Measurements from ENCODE around the gene ILDR1.
A peak's percentile ranks its signal among the peaks of the same experiment; 100 is the strongest.
"Not testable (repeated sequence)": the region's sequence is repeated elsewhere in the genome, so short reads cannot be mapped to it uniquely, and the experiment has no call there.

ILDR1 gene

GRCh38 chr3:121943431-121943830, 78.6 kb downstream of the ILDR1 start:
- no peaks in the 10 kb centered on the region for H3K79me1 ChIP-seq (ENCODE audit: low read depth, low read length)
- H3K4me3 ChIP-seq (ENCODE audit: low read length in 2 of 2) = no peak overlapping the region
- H4K8ac ChIP-seq (ENCODE audit: low read depth, low read length) = no peak overlapping the region
- no peak for DNase-seq (ENCODE audit: low spot score)
- no peak overlapping the region for H2AK5ac ChIP-seq (ENCODE audit: low read depth, low read length)
- H3K36me3 ChIP-seq (replicated peaks in 1 of 2; ENCODE audit: control insufficient read depth in 2 of 2, insufficient read depth in 2 of 2, low read length in 2 of 2) = no peaks in the 10 kb centered on the region
- no peak overlapping the region for H3K14ac ChIP-seq (ENCODE audit: low read length)
- H3K23ac ChIP-seq (ENCODE audit: low read depth, low read length, poor library complexity) = no peak overlapping the region
- H2BK15ac ChIP-seq (ENCODE audit: low read length) = no peak overlapping the region
- H3K9ac ChIP-seq (ENCODE audit: low read depth, low read length, poor library complexity) = no peak overlapping the region
- no peak overlapping the region for H2BK12ac ChIP-seq (ENCODE audit: low read length)
- H3K18ac ChIP-seq (ENCODE audit: low read length) = no peak overlapping the region
- no peak overlapping the region for H3K27ac ChIP-seq (replicated peaks; ENCODE audit: low read length)
- no peak overlapping the region for H2BK120ac ChIP-seq (ENCODE audit: low read depth, low read length)
- H3K9me3 ChIP-seq (replicated peaks in 1 of 2; ENCODE audit: control insufficient read depth in 2 of 2, insufficient read depth in 1 of 2, low read depth in 1 of 2, low read length in 2 of 2) = no peaks in the 10 kb centered on the region
- no peak overlapping the region for H2BK5ac ChIP-seq (ENCODE audit: low read length)
- no peak overlapping the region for H2AFZ ChIP-seq (ENCODE audit: low read length)
- H3K4ac ChIP-seq (ENCODE audit: low read length) = no peak overlapping the region
- H4K91ac ChIP-seq (ENCODE audit: low read depth, low read length, poor library complexity) = no peak overlapping the region
- H3K4me2 ChIP-seq (ENCODE audit: insufficient read depth, low read length, poor library complexity, severe bottlenecking) = no peak overlapping the region
- H3K27me3 ChIP-seq (ENCODE audit: control insufficient read depth in 3 of 3, insufficient read depth in 3 of 3, low read depth in 1 of 3, low read length in 3 of 3) = peaks cover 0 to 1% (median 0%) of the 10 kb centered on the region in 3 experiments
- no peaks in the 10 kb centered on the region for H3K4me1 ChIP-seq (ENCODE audit: control insufficient read depth in 2 of 2, insufficient read depth in 1 of 2, low read depth in 1 of 2, low read length in 2 of 2)

DNA sequence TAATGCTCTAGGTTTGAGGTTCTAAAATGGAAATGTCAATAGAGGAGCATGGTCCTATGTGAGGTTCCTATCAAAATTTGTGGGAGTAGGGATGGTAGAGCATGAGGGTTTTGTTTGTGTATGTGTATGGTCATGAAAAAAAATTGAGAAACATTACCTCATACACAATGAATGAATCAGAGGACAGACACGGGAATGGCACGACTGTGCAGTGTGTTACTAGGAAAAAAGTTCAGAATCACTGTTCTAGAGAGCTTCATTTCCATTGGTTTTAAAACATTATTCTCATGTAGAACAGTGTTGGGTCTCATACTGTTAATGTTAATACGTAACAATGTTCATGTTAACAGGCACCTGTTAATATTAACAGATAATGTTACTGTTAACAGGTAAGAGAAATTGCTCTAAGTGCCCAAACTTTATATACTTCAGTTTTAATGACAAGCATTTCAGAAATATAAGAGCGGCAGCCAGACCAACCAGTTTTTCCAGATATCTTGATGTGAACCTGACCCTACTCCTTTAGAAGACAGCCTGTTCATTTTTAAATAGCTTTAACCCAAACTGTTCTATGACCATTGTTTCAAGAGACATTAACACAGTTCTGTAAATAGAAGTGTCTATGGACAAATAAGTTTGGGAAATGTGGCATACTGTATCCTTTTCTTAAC, 79.8 kb downstream of the ILDR1 start:
- no peak overlapping the region for H2BK15ac ChIP-seq (ENCODE audit: low read length)
- no CpG with 5 or more reads among the region's 4 CpGs for WGBS, 2 donors (ENCODE audit: extremely low coverage in 2 of 2, insufficient read length in 2 of 2, insufficient replicate concordance in 1 of 2)

DNA sequence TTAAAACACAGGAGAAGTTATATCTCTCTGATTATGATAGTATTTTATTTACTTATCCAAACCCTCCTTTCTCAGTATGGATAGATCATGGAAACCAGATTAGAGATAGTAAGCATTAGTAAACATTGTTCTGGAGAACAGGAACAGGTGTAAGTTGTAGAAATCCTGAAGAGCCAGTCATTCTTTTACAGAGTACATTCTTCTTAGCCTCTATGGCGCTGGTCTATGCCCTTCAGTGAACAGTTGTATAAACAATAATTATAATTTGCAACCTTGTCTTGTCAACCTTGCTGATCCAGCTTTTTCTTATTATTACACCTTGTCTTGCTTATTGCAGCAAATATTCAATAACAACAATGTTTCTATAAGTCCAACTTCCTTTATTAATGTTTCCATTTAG, 80.5 kb downstream of the ILDR1 start:
- H4K91ac ChIP-seq (ENCODE audit: low read depth, low read length, poor library complexity) = no peak overlapping the region
- no peak overlapping the region for H3K9ac ChIP-seq (ENCODE audit: low read depth, low read length, poor library complexity)
- no peak overlapping the region for H2BK5ac ChIP-seq (ENCODE audit: low read length)
- H4K8ac ChIP-seq (ENCODE audit: low read depth, low read length) = no peak overlapping the region
- H3K4ac ChIP-seq (ENCODE audit: low read length) = no peak overlapping the region
- no peak overlapping the region for H3K4me3 ChIP-seq (ENCODE audit: low read length in 2 of 2)
- H3K27me3 ChIP-seq (ENCODE audit: control insufficient read depth in 3 of 3, insufficient read depth in 3 of 3, low read depth in 1 of 3, low read length in 3 of 3) = peaks cover 0 to 1% (median 0%) of the 10 kb centered on the region in 3 experiments
- H2BK15ac ChIP-seq (ENCODE audit: low read length) = no peak overlapping the region
- no peak overlapping the region for H2BK120ac ChIP-seq (ENCODE audit: low read depth, low read length)
- DNase-seq (ENCODE audit: low spot score) = no peak
- no peaks in the 10 kb centered on the region for H3K9me3 ChIP-seq (replicated peaks in 1 of 2; ENCODE audit: control insufficient read depth in 2 of 2, insufficient read depth in 1 of 2, low read depth in 1 of 2, low read length in 2 of 2)
- H3K4me2 ChIP-seq (ENCODE audit: insufficient read depth, low read length, poor library complexity, severe bottlenecking) = no peak overlapping the region
- no CpG with 5 or more reads among the region's 1 CpG for WGBS, 2 donors (ENCODE audit: extremely low coverage in 2 of 2, insufficient read length in 2 of 2, insufficient replicate concordance in 1 of 2)
- H3K23ac ChIP-seq (ENCODE audit: low read depth, low read length, poor library complexity) = no peak overlapping the region
- no peak overlapping the region for H2BK12ac ChIP-seq (ENCODE audit: low read length)
- H3K79me1 ChIP-seq (ENCODE audit: low read depth, low read length) = no peaks in the 10 kb centered on the region
- no peak overlapping the region for H3K27ac ChIP-seq (replicated peaks; ENCODE audit: low read length)
- H3K4me1 ChIP-seq (ENCODE audit: control insufficient read depth in 2 of 2, insufficient read depth in 1 of 2, low read depth in 1 of 2, low read length in 2 of 2) = no peaks in the 10 kb centered on the region
- H3K14ac ChIP-seq (ENCODE audit: low read length) = no peak overlapping the region
- no peak overlapping the region for H2AFZ ChIP-seq (ENCODE audit: low read length)
- H2AK5ac ChIP-seq (ENCODE audit: low read depth, low read length) = no peak overlapping the region
- H3K18ac ChIP-seq (ENCODE audit: low read length) = no peak overlapping the region
- no peaks in the 10 kb centered on the region for H3K36me3 ChIP-seq (replicated peaks in 1 of 2; ENCODE audit: control insufficient read depth in 2 of 2, insufficient read depth in 2 of 2, low read length in 2 of 2)

More for the DNA sequence above, 79.8 kb downstream of the ILDR1 start:
- Histone ChIP-seq H3K27ac (replicated peaks; ENCODE audit: low read length) (no peak overlapping the region), H3K4me1 (ENCODE audit: control insufficient read depth in 2 of 2, insufficient read depth in 1 of 2, low read depth in 1 of 2, low read length in 2 of 2) (no peaks in the 10 kb centered on the region), H2AK5ac (ENCODE audit: low read depth, low read length) (no peak overlapping the region), H3K27me3 (ENCODE audit: control insufficient read depth in 3 of 3, insufficient read depth in 3 of 3, low read depth in 1 of 3, low read length in 3 of 3) (peaks cover 0 to 1% (median 0%) of the 10 kb centered on the region in 3 experiments), H3K23ac (ENCODE audit: low read depth, low read length, poor library complexity) (no peak overlapping the region), H3K4ac (ENCODE audit: low read length) (no peak overlapping the region), H2BK120ac (ENCODE audit: low read depth, low read length) (no peak overlapping the region), H4K8ac (ENCODE audit: low read depth, low read length) (no peak overlapping the region), H3K79me1 (ENCODE audit: low read depth, low read length) (no peaks in the 10 kb centered on the region), H3K14ac (ENCODE audit: low read length) (no peak overlapping the region), H3K4me3 (ENCODE audit: low read length in 2 of 2) (no peak overlapping the region), H3K4me2 (ENCODE audit: insufficient read depth, low read length, poor library complexity, severe bottlenecking) (no peak overlapping the region), H2BK12ac (ENCODE audit: low read length) (no peak overlapping the region), H3K9me3 (replicated peaks in 1 of 2; ENCODE audit: control insufficient read depth in 2 of 2, insufficient read depth in 1 of 2, low read depth in 1 of 2, low read length in 2 of 2) (no peaks in the 10 kb centered on the region), H4K91ac (ENCODE audit: low read depth, low read length, poor library complexity) (no peak overlapping the region), H3K36me3 (replicated peaks in 1 of 2; ENCODE audit: control insufficient read depth in 2 of 2, insufficient read depth in 2 of 2, low read length in 2 of 2) (no peaks in the 10 kb centered on the region), H3K9ac (ENCODE audit: low read depth, low read length, poor library complexity) (no peak overlapping the region), H3K18ac (ENCODE audit: low read length) (no peak overlapping the region), H2AFZ (ENCODE audit: low read length) (no peak overlapping the region), H2BK5ac (ENCODE audit: low read length) (no peak overlapping the region)
- no peak for DNase-seq (ENCODE audit: low spot score)

DNA sequence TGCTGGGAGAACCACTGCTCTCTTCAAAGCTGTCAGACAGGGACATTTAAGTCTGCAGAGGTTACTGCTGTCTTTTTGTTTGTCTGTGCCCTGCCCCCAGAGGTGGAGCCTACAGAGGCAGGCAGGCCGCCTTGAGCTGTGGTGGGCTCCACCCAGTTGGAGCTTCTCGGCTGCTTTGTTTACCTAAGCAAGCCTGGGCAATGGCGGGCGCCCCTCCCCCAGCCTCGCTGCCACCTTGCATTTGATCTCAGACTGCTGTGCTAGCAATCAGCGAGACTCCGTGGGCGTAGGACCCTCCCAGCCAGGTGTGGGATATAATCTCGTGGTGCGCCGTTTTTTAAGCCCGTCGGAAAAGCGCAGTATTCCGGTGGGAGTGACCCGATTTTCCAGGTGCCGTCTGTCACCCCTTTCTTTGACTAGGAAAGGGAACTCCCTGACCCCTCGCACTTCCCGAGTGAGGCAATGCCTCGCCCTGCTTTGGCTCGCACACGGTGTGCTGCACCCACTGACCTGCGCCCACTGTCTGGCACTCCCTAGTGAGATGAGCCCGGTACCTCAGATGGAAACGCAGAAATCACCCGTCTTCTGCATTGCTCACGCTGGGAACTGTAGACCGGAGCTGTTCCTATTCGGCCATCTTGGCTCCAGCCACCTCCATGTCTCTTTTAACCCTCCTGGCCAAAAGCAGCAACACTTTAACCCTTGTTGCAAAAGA, 83.7 kb downstream of the ILDR1 start:
- H4K8ac ChIP-seq (ENCODE audit: low read depth, low read length); H4K91ac ChIP-seq (ENCODE audit: low read depth, low read length, poor library complexity); H2BK12ac ChIP-seq (ENCODE audit: low read length); DNase-seq (ENCODE audit: low spot score); H3K27me3 ChIP-seq (ENCODE audit: control insufficient read depth in 3 of 3, insufficient read depth in 3 of 3, low read depth in 1 of 3, low read length in 3 of 3); H2BK15ac ChIP-seq (ENCODE audit: low read length); H2BK5ac ChIP-seq (ENCODE audit: low read length); H3K36me3 ChIP-seq (replicated peaks in 1 of 2; ENCODE audit: control insufficient read depth in 2 of 2, insufficient read depth in 2 of 2, low read length in 2 of 2); H3K14ac ChIP-seq (ENCODE audit: low read length); H3K18ac ChIP-seq (ENCODE audit: low read length); H3K79me1 ChIP-seq (ENCODE audit: low read depth, low read length); H3K4me1 ChIP-seq (ENCODE audit: control insufficient read depth in 2 of 2, insufficient read depth in 1 of 2, low read depth in 1 of 2, low read length in 2 of 2); H3K27ac ChIP-seq (replicated peaks; ENCODE audit: low read length); H3K9me3 ChIP-seq (replicated peaks in 1 of 2; ENCODE audit: control insufficient read depth in 2 of 2, insufficient read depth in 1 of 2, low read depth in 1 of 2, low read length in 2 of 2); H3K4me3 ChIP-seq (ENCODE audit: low read length in 2 of 2); H2BK120ac ChIP-seq (ENCODE audit: low read depth, low read length); H2AK5ac ChIP-seq (ENCODE audit: low read depth, low read length); H3K23ac ChIP-seq (ENCODE audit: low read depth, low read length, poor library complexity); H2AFZ ChIP-seq (ENCODE audit: low read length); H3K9ac ChIP-seq (ENCODE audit: low read depth, low read length, poor library complexity); H3K4ac ChIP-seq (ENCODE audit: low read length): not testable (repeated sequence)
- WGBS, 2 donors (ENCODE audit: extremely low coverage in 2 of 2, insufficient read length in 2 of 2, insufficient replicate concordance in 1 of 2) = no CpG with 5 or more reads among the region's 29 CpGs
- H3K4me2 ChIP-seq (ENCODE audit: insufficient read depth, low read length, poor library complexity, severe bottlenecking) = peak overlapping the region; percentile 11
